Measurements from ENCODE around the gene SEC14L6.

The SEC14L6 gene

GRCh38 chr22:30511109-30511508, 35.4 kb downstream of the SEC14L6 start:
- Histone ChIP-seq H3K9ac (no peak overlapping the region), H3K4me3 (ENCODE audit: low read depth, low read length) (no peak overlapping the region), H3K9me3 (ENCODE audit: control insufficient read depth, low read length) (no peaks in the 10 kb centered on the region), H3K4me1 (no peaks in the 10 kb centered on the region), H3K4me2 (ENCODE audit: low read length) (no peak overlapping the region), H2AFZ (no peak overlapping the region), H3K27me3 (ENCODE audit: control insufficient read depth, insufficient read depth, low read length) (no peaks in the 10 kb centered on the region), H3K79me2 (no peaks in the 10 kb centered on the region), H3K36me3 (ENCODE audit: control insufficient read depth, insufficient read depth, low read length) (no peaks in the 10 kb centered on the region), H3K27ac (no peak overlapping the region)
- TF ChIP-seq, protein P1, sequence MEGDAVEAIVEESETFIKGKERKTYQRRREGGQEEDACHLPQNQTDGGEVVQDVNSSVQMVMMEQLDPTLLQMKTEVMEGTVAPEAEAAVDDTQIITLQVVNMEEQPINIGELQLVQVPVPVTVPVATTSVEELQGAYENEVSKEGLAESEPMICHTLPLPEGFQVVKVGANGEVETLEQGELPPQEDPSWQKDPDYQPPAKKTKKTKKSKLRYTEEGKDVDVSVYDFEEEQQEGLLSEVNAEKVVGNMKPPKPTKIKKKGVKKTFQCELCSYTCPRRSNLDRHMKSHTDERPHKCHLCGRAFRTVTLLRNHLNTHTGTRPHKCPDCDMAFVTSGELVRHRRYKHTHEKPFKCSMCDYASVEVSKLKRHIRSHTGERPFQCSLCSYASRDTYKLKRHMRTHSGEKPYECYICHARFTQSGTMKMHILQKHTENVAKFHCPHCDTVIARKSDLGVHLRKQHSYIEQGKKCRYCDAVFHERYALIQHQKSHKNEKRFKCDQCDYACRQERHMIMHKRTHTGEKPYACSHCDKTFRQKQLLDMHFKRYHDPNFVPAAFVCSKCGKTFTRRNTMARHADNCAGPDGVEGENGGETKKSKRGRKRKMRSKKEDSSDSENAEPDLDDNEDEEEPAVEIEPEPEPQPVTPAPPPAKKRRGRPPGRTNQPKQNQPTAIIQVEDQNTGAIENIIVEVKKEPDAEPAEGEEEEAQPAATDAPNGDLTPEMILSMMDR (IDR thresholded peaks at IDR 0.05), result no peak

- TF ChIP-seq, protein P1 (IDR thresholded peaks at IDR 0.05), result no peak
- no peaks in the 10 kb centered on the region for H3K27me3 ChIP-seq (ENCODE audit: control insufficient read depth, insufficient read depth, low read length)
- H3K36me3 ChIP-seq (ENCODE audit: control insufficient read depth, insufficient read depth, low read length), result no peaks in the 10 kb centered on the region
- H3K9ac ChIP-seq, result no peak overlapping the region
- H3K9me3 ChIP-seq (ENCODE audit: control insufficient read depth, low read length), result no peaks in the 10 kb centered on the region
- H3K27ac ChIP-seq, result no peak overlapping the region
- no peak overlapping the region for H3K4me3 ChIP-seq (ENCODE audit: low read depth, low read length)
- H3K4me2 ChIP-seq (ENCODE audit: low read length), result no peak overlapping the region
- H3K79me2 ChIP-seq, result no peaks in the 10 kb centered on the region
- no peaks in the 10 kb centered on the region for H3K4me1 ChIP-seq
- no peak overlapping the region for H2AFZ ChIP-seq
Observed at GRCh38 chr22:30508216-30508615, 38.3 kb downstream of the SEC14L6 start.

DNA sequence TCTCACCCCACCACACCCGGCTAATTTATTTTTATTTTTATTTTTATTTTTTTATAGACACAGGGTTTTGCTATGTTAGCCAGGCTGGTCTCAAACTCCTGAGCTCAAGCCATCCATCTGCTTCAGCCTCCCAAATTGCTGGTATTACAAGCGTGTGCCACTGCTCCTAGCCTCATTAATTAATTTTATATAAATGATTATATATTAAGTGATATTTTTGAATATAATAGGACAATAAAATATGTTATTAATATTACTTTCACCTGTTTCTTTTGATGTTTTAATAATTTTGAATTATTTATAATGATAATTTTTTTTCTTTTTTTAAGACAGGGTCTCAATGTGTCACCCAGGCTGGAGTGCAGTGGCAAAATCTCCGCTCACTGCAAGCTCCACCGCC, 38.9 kb downstream of the SEC14L6 start:
- no peaks in the 10 kb centered on the region for H3K36me3 ChIP-seq (ENCODE audit: control insufficient read depth, insufficient read depth, low read length)
- H3K4me3 ChIP-seq (ENCODE audit: low read depth, low read length), result no peak overlapping the region
- H3K27me3 ChIP-seq (ENCODE audit: control insufficient read depth, insufficient read depth, low read length), result no peaks in the 10 kb centered on the region
- no peaks in the 10 kb centered on the region for H3K4me1 ChIP-seq
- TF ChIP-seq, protein P1 (IDR thresholded peaks at IDR 0.05), result no peak
- no peak overlapping the region for H3K4me2 ChIP-seq (ENCODE audit: low read length)
- H2AFZ ChIP-seq, result no peak overlapping the region
- no peak overlapping the region for H3K27ac ChIP-seq
- H3K9ac ChIP-seq, result no peak overlapping the region
- no peaks in the 10 kb centered on the region for H3K9me3 ChIP-seq (ENCODE audit: control insufficient read depth, low read length)
- H3K79me2 ChIP-seq, result no peaks in the 10 kb centered on the region

DNA sequence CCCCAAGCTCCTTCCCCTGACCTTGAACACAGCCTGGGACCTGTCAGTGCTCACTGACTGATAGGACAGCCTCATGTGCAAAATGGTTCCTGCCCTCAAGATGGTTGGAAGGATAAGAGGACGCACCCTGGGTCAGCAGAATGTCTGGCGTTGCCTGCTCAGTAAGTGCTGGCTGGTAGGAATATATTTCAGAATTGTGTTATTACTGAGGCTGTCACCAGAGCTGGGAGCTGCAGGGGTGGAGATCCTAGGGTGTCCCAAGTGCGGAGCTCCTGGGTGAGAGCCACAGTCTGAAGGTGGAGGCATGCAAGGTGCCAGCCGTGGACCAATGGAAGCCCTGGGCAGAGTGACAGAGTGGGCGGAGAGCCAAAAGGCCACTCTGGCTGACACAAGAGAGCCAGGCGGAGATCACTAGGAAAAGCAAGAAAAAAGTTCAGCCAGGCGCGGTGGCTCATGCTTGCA, 40.0 kb downstream of the SEC14L6 start:
- H3K9me3 ChIP-seq (ENCODE audit: control insufficient read depth, low read length), result no peaks in the 10 kb centered on the region
- no peaks in the 10 kb centered on the region for H3K4me1 ChIP-seq
- peak overlapping the region; percentile 36 for H3K27ac ChIP-seq
- no peak overlapping the region for H3K9ac ChIP-seq
- no peaks in the 10 kb centered on the region for H3K27me3 ChIP-seq (ENCODE audit: control insufficient read depth, insufficient read depth, low read length)
- no peak overlapping the region for H3K4me3 ChIP-seq (ENCODE audit: low read depth, low read length)
- H2AFZ ChIP-seq, result peak overlapping the region; percentile 58
- H3K79me2 ChIP-seq, result no peaks in the 10 kb centered on the region
- no peaks in the 10 kb centered on the region for H3K36me3 ChIP-seq (ENCODE audit: control insufficient read depth, insufficient read depth, low read length)
- TF ChIP-seq, protein P1 (IDR thresholded peaks at IDR 0.05), result no peak
- H3K4me2 ChIP-seq (ENCODE audit: low read length), result peak overlapping the region; percentile 21

- TF ChIP-seq, protein P1 (IDR thresholded peaks at IDR 0.05), result no peak
- Histone ChIP-seq H3K27me3 (ENCODE audit: control insufficient read depth, insufficient read depth, low read length) (no peaks in the 10 kb centered on the region), H2AFZ (no peak overlapping the region)
Observed at GRCh38 chr22:30503551-30503950, 43.0 kb downstream of the SEC14L6 start.

More at GRCh38 chr22:30503551-30503950, 43.0 kb downstream of the SEC14L6 start:
- H3K36me3 ChIP-seq (ENCODE audit: control insufficient read depth, insufficient read depth, low read length), result no peaks in the 10 kb centered on the region
- no peak overlapping the region for H3K4me3 ChIP-seq (ENCODE audit: low read depth, low read length)
- no peak overlapping the region for H3K27ac ChIP-seq
- no peaks in the 10 kb centered on the region for H3K9me3 ChIP-seq (ENCODE audit: control insufficient read depth, low read length)
- no peaks in the 10 kb centered on the region for H3K4me1 ChIP-seq
- no peak overlapping the region for H3K4me2 ChIP-seq (ENCODE audit: low read length)
- H3K9ac ChIP-seq, result no peak overlapping the region
- H3K79me2 ChIP-seq, result no peaks in the 10 kb centered on the region

Measured in parathyroid adenoma (tissue), 2 donors.